Activated T-cell treated with anti-CD3 and anti-CD28 coated beads for 4 hours (primary cell): ENCODE data around the gene NFKBIB.
"Not testable (repeated sequence)": the region's sequence is repeated elsewhere in the genome, so short reads cannot be mapped to it uniquely, and the experiment has no call there.

Experiments
- DNase-seq: peaks from one replicate; pipeline ENCODE4 v3.0.0-alpha.2; 2020

The NFKBIB gene, protein sequence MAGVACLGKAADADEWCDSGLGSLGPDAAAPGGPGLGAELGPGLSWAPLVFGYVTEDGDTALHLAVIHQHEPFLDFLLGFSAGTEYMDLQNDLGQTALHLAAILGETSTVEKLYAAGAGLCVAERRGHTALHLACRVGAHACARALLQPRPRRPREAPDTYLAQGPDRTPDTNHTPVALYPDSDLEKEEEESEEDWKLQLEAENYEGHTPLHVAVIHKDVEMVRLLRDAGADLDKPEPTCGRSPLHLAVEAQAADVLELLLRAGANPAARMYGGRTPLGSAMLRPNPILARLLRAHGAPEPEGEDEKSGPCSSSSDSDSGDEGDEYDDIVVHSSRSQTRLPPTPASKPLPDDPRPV

DNA sequence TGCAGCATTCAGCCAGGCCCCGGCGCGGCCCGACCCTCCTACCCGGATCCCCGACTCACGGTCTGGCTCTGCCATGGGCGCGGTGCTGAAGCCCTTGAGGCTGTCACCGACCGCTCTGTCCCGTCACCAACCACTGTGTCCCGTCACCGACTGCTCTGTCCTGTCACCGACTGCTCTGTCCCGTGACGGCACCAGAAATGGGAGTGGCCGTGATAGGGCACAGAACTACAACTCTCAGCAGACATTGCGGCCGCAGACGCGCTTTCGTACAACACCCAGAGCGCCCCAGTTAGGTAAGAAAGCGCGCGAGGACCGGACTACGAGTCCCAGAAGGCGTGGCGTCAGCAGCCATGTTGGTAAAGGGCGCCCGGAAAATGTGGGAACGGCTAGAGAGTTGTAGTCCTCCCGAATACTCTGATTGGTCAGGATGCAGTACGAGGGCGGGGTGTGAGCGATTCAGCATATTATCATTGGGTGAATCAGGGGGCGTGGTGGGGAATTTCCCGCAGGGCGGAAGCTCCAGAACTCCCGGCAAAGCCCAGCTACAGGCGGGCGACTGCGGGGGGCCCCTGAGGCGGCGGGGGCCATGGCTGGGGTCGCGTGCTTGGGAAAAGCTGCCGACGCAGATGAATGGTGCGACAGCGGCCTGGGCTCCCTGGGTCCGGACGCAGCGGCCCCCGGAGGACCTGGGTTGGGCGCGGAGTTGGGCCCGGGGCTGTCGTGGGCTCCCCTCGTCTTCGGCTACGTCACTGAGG is at the start of gene NFKBIB, which contains the start of gene SIRT2:
NFKBIB (plus strand) TSS at position 523 of the 755 bp plus-strand sequence; CDS start at position 587, 64 bp downstream.
SIRT2 (minus strand) TSS at position 172 of the 755 bp plus-strand sequence; CDS start at position 75, 97 bp downstream.
- peak; percentile 97 for DNase-seq

DNA sequence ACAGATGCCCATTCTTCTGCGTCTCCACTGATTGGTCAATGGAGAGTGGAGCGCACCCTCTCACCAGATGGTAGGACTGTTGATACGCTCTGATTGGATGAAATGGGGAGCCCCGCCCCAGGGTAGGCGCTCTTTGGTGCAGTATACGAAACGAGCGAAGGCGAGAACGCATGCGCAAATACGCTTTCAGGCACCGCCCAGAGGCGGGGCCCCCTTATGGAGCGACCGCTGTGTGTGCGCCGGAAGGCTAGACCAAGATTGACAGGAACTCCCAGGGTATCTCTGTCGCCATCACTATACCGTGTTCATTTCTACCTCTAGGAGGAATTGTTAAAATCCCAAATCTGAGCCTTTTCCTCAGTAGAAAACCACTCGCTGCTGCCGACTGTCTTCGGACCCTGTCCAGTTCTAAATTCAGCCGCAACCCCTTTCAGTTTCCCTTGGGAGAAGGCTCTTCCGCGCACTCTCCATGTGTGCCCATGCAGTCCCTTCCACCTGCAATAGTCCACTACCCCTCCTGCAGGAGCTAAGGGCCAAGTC is 49.3 kb upstream of the NFKBIB start:
- DNase-seq: peak; percentile 97

DNA sequence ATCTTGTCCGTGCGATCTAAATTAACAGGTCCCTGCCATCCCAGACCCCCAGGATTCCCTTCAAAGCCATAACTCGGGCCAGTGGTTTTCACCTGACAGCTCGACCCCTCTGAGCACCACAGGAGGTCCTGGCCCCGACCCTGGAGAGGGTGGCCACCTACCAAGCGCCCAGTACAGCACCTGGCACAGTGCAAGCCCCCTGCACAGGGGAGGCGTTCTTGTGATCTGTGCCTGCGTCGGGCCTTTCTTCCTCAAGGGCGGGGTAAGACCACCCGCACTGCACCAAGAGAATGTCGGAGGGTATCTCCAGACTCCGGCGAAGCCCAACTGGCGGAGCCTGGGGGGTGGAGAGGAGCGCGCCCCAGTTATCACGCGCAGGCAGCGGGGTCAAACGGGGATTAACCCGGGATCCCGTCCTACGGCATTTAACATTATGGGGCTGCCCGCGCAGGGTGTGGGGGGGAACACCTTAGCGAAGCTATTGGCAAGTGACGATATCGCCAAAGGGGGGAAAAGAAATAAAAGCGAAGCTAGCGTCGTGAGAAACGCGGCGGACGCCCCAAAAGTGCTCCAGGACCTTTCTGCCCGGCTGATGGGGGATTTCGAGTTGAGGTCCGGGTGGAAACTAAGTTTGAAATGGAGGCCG is 48.7 kb upstream of the NFKBIB start:
- no peak for DNase-seq

DNA sequence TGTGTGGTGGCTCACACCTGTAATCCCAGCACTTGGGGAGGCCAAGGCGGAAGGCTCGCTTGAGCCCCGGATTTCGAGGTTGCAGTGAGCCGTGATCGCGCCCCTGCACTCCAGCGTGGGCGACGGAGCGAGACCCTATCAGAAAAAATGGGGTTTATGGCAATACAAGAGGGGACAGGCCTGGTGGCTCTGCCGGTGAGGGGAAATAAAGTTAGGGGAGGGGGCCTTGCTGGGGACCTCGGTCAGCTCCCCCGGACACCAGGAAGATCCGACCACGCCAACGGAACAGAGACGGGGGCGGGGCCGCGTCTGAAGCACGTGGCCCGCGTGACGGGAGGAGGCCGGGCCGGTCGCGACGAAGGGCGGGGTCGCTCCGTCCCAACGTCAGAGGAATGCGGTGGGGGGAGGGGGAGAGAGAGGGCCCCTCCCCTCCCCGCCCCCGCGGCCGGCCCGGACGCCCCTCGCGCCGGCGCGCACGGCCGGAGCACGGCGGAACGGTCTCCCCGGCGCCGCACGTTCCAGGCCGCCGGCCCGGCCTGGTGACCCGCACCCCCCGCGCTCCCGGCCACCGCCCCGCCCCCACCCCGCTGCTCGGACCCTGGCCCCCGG is 48.0 kb upstream of the NFKBIB start:
- DNase-seq: peak; percentile 85

DNA sequence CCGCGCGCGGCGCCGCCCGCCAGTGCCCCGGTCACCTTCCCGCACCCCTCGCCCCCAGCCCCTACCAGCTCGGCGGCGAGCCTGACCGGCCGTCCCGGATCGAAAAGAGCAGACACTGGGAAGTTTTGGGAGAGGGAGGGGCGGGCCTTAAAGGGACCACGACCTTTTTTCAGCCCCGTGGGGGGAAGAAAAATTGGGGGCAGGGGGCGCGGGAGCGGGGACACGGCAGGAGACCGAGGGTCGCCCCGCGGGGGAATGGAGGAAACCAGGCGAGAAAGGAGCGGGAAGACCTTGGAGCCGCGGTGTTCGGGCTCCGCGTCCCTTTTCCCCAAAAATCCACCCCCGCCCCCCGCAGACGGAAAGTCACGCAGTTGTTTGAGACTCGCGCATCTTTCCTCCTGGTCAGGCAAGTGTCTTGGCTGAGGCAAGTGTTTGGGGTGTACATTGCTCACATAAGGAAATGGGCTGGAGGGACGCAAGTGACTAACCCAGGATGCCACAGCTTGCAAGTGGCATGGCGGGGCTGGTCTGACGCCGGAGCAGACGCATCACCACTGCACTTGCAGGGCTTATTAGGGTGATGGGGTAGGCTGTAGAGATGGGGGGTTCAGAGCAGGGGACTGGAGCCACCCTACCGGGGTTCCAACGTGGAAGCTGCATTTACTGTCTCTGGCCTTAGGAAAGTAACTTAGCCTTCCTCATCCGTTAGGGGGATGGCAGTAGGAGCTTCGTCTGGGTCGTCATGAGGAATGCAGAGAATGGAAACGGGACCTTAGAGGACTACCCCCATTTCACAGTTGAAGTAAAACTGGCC is 47.3 kb upstream of the NFKBIB start:
- DNase-seq: peak; percentile 32

DNA sequence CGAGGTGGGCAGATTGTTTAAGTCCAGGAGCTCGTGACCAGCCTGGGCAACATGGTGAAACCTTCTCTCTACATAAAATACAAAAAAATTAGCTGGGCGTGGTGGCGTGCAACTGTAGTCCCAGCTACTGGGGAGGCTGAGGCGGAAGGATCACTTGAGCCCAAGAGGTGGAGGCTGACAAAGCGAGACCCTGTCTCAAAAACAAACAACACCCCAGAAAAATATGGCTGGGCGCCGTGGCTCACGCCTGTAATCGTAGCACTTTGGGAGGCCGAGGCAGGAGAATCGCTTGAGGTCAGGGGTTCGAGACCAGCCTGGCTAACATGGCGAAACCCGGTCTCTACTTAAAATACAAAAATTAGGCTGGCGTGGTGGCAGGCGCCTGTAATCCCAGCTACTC is 46.6 kb upstream of the NFKBIB start:
- no peak for DNase-seq

DNA sequence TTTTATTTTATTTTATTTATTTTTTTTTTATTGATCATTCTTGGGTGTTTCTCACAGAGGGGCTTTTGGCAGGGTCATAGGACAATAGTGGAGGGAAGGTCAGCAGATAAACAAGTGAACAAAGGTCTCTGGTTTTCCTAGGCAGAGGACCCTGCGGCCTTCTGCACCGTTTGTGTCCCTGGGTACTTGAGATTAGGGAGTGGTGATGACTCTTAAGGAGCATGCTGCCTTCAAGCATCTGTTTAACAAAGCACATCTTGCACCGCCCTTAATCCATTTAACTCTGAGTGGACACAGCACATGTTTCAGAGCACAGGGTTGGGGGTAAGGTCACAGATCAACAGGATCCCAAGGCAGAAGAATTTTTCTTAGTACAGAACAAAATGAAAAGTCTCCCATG is 44.8 kb upstream of the NFKBIB start:
- not testable (repeated sequence) for DNase-seq

DNA sequence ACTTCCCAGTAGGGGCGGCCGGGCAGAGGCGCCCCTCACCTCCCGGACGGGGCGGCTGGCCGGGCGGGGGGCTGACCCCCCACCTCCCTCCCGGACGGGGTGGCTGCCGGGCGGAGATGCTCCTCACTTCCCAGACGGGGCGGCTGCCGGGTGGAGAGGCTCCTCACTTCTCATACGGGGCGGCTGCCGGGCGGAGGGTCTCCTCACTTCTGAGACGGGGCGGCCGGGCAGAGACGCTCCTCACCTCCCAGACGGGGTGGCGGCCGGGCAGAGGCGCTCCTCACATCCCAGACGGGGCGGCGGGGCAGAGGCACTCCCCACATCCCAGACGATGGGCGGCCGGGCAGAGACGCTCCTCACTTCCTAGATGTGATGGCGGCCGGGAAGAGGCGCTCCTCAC is 44.0 kb upstream of the NFKBIB start:
- not testable (repeated sequence) for DNase-seq

DNA sequence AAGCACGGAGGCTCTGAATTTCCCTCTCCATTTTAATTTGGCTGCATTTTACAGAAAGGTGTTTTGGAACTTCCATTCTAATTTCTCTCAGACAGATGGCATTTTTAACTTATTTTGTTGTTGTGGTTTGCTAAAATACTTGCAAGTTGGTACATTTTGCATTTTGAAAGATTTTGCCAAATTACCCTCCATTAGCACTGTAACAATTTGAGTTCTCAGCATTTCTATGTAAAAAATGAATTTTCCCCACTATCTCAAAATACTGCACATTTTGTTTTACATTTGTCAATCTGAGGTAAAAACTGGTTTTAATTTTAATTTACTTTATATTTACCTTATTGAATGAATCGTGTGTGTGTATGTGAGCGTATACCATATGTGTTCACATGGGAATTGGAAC is 43.0 kb upstream of the NFKBIB start:
- no peak for DNase-seq

DNA sequence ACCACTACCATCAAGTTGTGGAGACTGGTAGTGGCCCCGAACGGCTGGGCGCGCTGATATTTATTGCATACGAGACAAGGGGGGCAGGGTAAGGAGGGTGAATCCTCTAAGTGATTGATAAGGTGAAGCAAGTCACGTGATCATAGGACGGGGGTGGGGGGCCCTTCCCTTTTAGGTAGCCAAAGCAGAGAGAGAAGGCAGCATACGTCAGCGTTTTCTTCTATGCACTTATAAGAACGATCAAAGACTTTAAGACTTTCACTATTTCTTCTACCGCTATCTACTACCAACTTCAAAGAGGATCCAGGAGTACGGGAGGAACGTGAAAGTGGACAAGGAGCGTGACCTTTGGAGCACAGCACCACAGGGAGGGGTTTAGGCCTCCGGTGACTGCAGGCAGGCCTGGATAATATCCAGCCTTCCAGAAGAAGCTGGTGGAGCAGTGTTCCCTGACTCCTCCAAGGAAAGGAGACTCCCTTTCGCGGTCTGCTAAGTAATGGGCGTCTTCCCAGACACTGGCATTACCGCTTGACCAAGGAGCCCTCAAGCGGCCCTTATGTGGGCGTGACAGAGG is 40.1 kb upstream of the NFKBIB start:
- DNase-seq: not testable (repeated sequence)

DNA sequence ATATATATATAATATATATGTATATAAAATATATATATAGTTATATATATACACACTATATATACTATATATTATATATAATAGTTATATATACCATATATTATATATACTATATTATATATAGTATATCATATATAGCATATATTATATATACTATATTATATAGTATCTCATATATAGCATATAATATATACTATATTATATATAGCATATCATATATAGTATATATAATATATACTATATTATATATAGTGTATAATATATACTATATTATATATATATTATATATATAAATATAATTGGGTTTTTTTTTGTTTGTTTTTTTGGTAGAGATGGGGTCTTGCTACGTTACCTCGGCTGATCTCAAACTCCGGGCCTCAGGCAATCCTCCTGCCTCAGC is 38.4 kb upstream of the NFKBIB start:
- DNase-seq: no peak

DNA sequence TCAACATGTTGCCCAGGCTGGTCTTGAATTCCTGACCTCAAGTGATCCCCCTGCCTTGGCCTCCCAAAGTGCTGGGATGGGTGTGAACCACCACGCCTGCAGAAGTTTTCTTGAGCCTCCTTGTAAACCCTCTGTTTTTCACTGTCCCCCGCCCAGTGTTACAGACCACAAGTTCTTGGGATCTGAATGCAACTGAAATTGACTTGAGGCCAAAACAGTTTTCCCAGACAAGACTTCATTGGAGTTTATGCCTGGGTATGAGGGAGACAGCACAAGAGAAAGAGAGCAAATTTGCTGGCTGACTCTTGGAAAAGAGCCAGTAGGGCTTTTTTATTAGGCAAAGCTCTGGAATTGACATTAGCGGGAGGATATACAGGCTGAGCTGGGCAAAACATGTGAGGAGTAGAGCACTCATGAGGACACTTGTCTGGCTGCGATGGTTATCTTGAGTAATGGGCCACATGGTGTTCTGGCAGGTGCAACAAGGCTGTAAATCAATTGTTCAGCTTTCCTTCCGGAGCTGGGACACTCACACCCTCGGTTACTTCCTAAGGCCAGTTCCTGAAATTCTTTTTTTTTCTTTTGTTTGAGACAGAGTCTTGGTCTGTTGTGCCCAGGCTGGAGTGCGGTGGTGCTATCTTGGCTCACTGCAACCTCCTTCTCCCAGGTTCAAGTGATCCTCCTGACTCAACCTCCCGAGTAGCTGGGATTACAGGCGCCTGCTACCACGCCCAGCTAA is 37.3 kb upstream of the NFKBIB start:
- DNase-seq: no peak

DNA sequence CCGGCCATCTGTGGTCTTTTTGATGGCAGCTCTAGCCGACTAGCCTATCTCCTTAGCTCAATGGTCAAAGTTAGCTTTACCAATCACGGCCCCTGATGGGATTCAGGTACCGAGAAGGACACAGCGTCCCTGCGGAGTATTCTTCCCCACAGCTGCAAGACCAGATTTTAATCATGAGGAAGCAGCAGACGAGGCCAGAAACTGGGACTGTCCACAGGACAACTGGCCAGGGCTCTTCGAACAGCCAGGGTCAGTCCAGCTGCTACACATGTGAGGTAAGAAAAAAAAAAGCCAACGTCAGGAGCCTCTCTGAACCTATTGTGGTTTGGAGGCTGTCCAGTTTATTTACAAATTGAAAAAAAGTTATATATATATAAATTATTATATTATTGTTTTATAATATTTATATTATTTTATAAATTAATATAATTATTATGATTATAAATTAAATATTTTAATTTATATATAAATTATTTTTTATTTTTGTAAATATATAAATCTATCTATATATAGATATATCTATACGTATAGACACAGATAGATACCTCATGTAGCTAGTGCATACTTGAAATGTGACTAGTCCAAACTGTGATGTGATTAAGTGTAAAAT is 32.5 kb upstream of the NFKBIB start:
- no peak for DNase-seq

DNA sequence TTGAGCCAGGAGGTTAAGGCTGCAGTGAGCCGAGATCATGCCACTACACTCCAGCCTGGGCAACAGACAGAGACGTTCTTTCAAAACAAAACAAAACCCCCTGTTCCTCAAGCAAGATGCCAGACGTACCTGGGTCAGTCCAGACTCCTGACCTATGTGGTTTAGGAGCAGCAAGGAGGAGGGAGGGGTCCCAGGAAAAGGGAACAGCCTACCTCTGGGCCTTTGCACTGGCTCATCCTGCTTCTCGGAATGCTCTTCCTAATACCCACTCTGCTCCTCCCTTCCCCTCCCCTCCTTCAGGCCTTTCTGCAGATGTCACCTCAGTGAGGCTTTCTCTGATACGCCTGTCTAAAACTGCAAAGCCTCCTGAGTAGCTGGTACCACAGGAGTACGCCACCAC is 31.2 kb upstream of the NFKBIB start:
- no peak for DNase-seq

DNA sequence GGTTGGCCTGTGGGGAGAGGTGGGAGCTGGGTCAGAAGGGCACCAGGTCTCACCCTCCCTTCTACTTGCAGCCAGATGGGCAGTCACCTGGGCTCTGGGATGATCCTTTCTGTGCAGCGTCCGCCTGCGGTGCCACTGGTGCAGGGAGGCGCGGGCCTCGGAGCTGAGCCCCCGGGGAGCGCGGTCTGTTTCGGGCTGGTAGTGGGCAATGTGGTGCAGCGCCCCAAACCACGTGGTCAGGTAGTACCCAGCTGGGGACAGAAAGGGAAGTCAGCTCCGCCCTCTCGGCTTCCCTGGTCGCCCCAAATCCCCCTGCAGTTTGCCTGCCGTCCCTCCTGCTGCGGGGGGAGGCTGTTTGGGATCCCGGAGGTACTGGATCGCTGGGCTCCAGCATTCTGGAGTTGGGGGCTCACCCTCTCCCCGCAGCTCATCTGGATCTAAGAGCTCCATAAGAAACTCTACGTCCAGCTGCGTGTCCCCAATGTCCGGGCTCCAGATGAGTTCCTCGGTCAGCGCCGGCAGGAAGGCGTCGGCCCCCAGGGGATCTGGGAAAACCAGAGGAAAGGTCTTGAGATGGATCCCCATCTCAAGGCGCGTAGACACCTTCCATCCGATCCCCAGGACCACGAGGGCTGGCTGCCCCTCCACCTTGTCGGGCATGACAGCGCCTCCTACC is 30.5 kb upstream of the NFKBIB start:
- no peak for DNase-seq

DNA sequence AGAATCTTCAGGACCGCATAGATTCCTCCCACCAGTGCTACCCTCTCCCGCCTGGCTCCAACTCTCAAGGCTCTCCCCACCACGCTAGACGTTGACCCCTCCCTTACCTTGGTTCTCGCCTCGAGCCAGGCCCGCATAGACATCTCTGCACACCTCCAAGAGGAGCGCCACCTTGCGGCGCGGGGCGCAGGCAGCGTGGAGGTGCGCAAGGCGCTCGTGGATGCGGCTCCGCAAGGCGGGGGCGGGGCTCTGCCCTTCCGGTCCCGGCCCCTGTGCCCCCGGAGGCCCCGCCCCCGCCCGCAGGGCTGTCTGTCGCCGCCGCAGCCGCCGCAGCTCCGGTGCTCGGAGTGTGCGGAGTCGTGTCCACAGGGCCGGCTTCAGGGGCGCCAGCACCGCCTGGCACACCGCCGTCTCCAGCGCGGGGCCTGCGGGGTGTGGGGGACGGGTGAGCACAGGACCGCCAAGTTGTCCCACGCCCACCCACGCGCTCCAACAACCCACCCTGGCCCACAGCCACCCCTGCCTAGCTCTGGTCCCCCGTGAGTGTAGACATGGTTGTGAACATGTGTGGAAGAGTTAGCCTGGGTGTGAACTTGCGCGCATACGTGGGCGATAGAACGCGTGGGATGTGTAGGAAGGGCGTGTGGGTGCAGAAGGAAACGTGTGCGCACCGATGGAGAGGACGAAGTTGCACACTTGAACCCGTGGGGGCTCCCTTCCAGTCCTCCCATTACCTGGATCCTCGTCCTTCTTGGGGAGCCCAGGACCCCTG is 29.7 kb upstream of the NFKBIB start:
- DNase-seq: peak; percentile 89

DNA sequence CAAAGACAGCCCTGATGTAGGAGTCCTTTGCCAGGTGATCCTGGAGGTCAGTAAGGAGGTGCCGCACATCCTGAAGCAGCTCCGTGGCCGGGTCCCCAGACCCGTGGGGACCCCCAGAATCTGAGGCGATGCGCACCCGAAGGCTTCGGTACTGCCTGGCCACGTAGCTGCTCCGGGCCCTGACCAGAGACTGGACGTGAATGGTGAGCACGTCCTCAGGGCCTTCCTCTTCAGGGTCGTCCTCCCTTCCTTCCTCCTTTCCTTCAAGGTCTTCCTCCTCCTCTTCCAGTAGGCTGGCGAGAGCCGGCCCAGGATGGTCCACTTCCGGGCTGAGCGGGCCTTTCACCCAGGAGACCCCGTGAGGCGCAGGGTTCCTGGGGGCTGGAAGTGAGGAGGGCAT is 29.2 kb upstream of the NFKBIB start:
- no peak for DNase-seq

DNA sequence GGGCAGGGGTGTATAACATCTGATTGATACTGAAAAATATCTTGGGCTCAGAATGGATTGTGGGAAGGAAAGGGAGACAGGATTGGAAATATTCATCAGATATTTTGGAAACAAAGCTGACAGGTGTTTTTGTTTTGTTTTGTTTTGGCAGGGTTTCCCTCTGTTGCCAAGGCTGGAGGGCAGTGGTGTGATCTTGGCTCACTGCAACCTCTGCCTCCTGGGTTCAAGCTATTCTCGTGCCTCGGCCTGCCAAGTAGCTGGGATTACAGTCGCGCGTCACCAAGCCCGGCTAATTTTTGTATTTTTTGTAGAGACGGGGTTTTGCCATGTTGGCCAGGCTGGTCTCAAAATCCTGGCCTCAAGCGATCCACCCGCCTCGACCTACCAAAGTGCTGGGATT is 26.4 kb upstream of the NFKBIB start:
- not testable (repeated sequence) for DNase-seq
